Measurements from ENCODE around the gene ISYNA1. TPM values are rescaled to one million over a fixed set of nuclear protein-coding genes. Genes with fewer than 3 reads are reported as not detected.

Gene ISYNA1
- total RNA-seq, 1 donor from 2014 or later = 153 TPM

GRCh38 chr19:18477042-18477779, 39.3 kb upstream of the ISYNA1 start:
- no peak overlapping the region for H3K9ac ChIP-seq (ENCODE audit: low read length)
- Mint-ChIP-seq H3K27me3 (ENCODE audit: low read depth, unreplicated experiment) (no peaks in the 10 kb centered on the region), H3K4me3 (ENCODE audit: unreplicated experiment) (no peak overlapping the region), H3K36me3 (ENCODE audit: low read depth, unreplicated experiment) (peaks cover 2% of the 10 kb centered on the region), H3K27ac (ENCODE audit: unreplicated experiment) (no peak overlapping the region), H3K4me1 (ENCODE audit: low read depth, unreplicated experiment) (peaks cover 25% of the 10 kb centered on the region), H3K9me3 (ENCODE audit: unreplicated experiment) (no peaks in the 10 kb centered on the region)
- TF ChIP-seq EZH2 (IDR thresholded peaks at IDR 0.05; ENCODE audit: insufficient read depth, low read length) (no peak), CTCF (IDR thresholded peaks at IDR 0.05; ENCODE audit: insufficient read depth, low read depth, low read length) (no peak)
- no peak overlapping the region for H3K27ac ChIP-seq (ENCODE audit: low read depth, low read length)
- H3K9me3 ChIP-seq (ENCODE audit: insufficient read depth, low read depth, low read length) = no peaks in the 10 kb centered on the region
- no peak for DNase-seq (ENCODE audit: low read depth)
- no peak for FAIRE-seq
- H4K20me1 ChIP-seq (ENCODE audit: insufficient read depth, low read length) = peaks cover 97% of the 10 kb centered on the region
- H3K4me2 ChIP-seq (ENCODE audit: low read length) = no peak overlapping the region
- no peaks in the 10 kb centered on the region for H3K27me3 ChIP-seq (ENCODE audit: insufficient read depth, low read length)
- H3K4me1 ChIP-seq (ENCODE audit: insufficient read depth, low read length) = peaks cover 30% of the 10 kb centered on the region
- peaks cover 91% of the 10 kb centered on the region for H3K79me2 ChIP-seq (ENCODE audit: insufficient read depth, low read length)
- no peak overlapping the region for H3K4me3 ChIP-seq (ENCODE audit: insufficient read depth, low read depth, low read length)
- H3K36me3 ChIP-seq (ENCODE audit: insufficient read depth, low read length) = no peaks in the 10 kb centered on the region
- no peak overlapping the region for H2AFZ ChIP-seq (ENCODE audit: low read depth, low read length)

DNA sequence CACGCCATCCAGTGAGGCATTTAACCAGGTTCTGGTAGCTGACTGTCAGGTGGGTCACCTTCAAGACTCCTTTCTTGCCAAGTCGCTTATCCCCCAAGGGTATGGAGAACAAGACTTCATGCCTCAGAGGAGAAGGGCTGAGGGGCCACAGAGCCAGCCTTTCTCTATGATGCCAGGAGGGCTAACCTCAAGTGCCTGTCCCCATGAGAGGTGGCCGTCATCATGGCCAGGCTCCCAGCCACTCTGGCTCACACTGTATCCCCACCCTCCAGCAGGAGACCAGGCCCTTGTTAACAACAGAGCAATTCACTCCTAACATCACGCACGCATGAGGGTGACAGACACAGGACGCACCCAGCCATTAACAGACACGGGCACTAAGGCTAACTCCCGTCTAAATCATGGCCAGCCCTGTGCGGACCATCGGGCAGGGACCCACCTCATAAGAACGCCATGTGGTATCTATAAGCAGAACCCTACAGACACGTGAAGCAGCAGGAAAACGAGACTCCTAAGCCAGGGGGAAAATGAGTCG, 38.6 kb upstream of the ISYNA1 start:
- no peak overlapping the region for H2AFZ ChIP-seq (ENCODE audit: low read depth, low read length)
- no peak for TF ChIP-seq EZH2 (IDR thresholded peaks at IDR 0.05; ENCODE audit: insufficient read depth, low read length)
- no peak for TF ChIP-seq CTCF (IDR thresholded peaks at IDR 0.05; ENCODE audit: insufficient read depth, low read depth, low read length)
- H3K79me2 ChIP-seq (ENCODE audit: insufficient read depth, low read length) = peaks cover 87% of the 10 kb centered on the region
- H3K4me1 ChIP-seq (ENCODE audit: insufficient read depth, low read length) = peaks cover 30% of the 10 kb centered on the region
- DNase-seq (ENCODE audit: low read depth) (no peak), FAIRE-seq (no peak)
- Mint-ChIP-seq H3K4me3 (ENCODE audit: unreplicated experiment) (no peak overlapping the region), H3K4me1 (ENCODE audit: low read depth, unreplicated experiment) (peaks cover 24% of the 10 kb centered on the region), H3K9me3 (ENCODE audit: unreplicated experiment) (no peaks in the 10 kb centered on the region), H3K27me3 (ENCODE audit: low read depth, unreplicated experiment) (no peaks in the 10 kb centered on the region), H3K27ac (ENCODE audit: unreplicated experiment) (peak overlapping the region; percentile 5), H3K36me3 (ENCODE audit: low read depth, unreplicated experiment) (peaks cover 2% of the 10 kb centered on the region)
- no peak overlapping the region for H3K4me3 ChIP-seq (ENCODE audit: insufficient read depth, low read depth, low read length)
- H4K20me1 ChIP-seq (ENCODE audit: insufficient read depth, low read length) = peaks cover 96% of the 10 kb centered on the region
- no peak overlapping the region for H3K27ac ChIP-seq (ENCODE audit: low read depth, low read length)
- no peaks in the 10 kb centered on the region for H3K9me3 ChIP-seq (ENCODE audit: insufficient read depth, low read depth, low read length)
- H3K4me2 ChIP-seq (ENCODE audit: low read length) = no peak overlapping the region
- H3K9ac ChIP-seq (ENCODE audit: low read length) = no peak overlapping the region
- no peaks in the 10 kb centered on the region for H3K36me3 ChIP-seq (ENCODE audit: insufficient read depth, low read length)
- no peaks in the 10 kb centered on the region for H3K27me3 ChIP-seq (ENCODE audit: insufficient read depth, low read length)

DNA sequence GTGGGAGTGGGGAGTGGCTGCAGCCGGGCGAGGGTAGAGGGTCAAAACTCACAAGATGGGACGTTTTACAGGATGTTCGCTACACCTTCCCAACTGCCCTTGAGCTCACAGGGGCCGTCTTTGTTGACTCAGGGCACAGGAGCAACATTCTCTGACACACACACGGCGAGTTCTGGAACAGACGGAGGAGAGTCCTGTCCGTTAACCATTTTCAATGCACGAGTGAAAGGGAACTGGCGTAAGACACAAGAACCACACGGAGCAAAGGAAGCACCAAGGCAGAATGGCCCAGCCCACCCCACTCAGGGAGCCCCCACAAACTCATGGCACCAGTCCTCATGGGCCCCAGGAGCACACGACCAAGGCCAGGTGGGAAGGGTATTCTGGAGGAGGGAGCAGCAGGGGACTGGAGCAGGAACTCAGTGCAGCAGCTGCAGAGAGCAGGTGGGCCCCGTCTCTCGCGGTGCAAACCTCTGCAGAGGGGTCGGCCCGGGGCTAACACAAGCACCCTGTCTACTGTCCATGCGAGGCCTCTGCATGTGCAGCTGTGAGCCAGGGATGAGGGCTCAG, 37.9 kb upstream of the ISYNA1 start:
- no peaks in the 10 kb centered on the region for H3K27me3 ChIP-seq (ENCODE audit: insufficient read depth, low read length)
- no peaks in the 10 kb centered on the region for H3K36me3 ChIP-seq (ENCODE audit: insufficient read depth, low read length)
- no peaks in the 10 kb centered on the region for H3K9me3 ChIP-seq (ENCODE audit: insufficient read depth, low read depth, low read length)
- no peak overlapping the region for H3K9ac ChIP-seq (ENCODE audit: low read length)
- Mint-ChIP-seq H3K36me3 (ENCODE audit: low read depth, unreplicated experiment) (peaks cover 2% of the 10 kb centered on the region), H3K27me3 (ENCODE audit: low read depth, unreplicated experiment) (no peaks in the 10 kb centered on the region), H3K9me3 (ENCODE audit: unreplicated experiment) (no peaks in the 10 kb centered on the region), H3K4me3 (ENCODE audit: unreplicated experiment) (no peak overlapping the region), H3K4me1 (ENCODE audit: low read depth, unreplicated experiment) (peaks cover 22% of the 10 kb centered on the region), H3K27ac (ENCODE audit: unreplicated experiment) (no peak overlapping the region)
- peaks cover 96% of the 10 kb centered on the region for H4K20me1 ChIP-seq (ENCODE audit: insufficient read depth, low read length)
- H3K4me1 ChIP-seq (ENCODE audit: insufficient read depth, low read length) = peaks cover 24% of the 10 kb centered on the region
- H3K4me3 ChIP-seq (ENCODE audit: insufficient read depth, low read depth, low read length) = no peak overlapping the region
- FAIRE-seq = no peak
- H3K4me2 ChIP-seq (ENCODE audit: low read length) = no peak overlapping the region
- no peak overlapping the region for H2AFZ ChIP-seq (ENCODE audit: low read depth, low read length)
- peaks cover 80% of the 10 kb centered on the region for H3K79me2 ChIP-seq (ENCODE audit: insufficient read depth, low read length)
- H3K27ac ChIP-seq (ENCODE audit: low read depth, low read length) = no peak overlapping the region
- no peak for TF ChIP-seq EZH2 (IDR thresholded peaks at IDR 0.05; ENCODE audit: insufficient read depth, low read length)
- TF ChIP-seq CTCF (IDR thresholded peaks at IDR 0.05; ENCODE audit: insufficient read depth, low read depth, low read length) = no peak
- no peak for DNase-seq (ENCODE audit: low read depth)

All from astrocyte (in vitro differentiated cells and primary cell).